H1 (cell line): ENCODE data around the gene MED12L. TPM values are rescaled to one million over a fixed set of nuclear protein-coding genes. Genes with fewer than 3 reads are reported as not detected.

Experiments used
- CTCF ChIA-PET: fragments of 300-600 bp; sonication (Branson Sonifier 250); formaldehyde crosslinking; loops from one replicate; lab custom pipeline; 2021; ENCODE audit not compliant: partially characterized antibody; lab: Charles Lee
- POLR2A ChIA-PET: fragments of 300-600 bp; sonication (Branson Sonifier 250); formaldehyde crosslinking; loops from one replicate; lab custom pipeline; 2021; ENCODE audit warnings: inconsistent platforms; ENCODE audit not compliant: partially characterized antibody; lab: Charles Lee
- DNase-seq, 2 experiments: peaks; one replicate each; pipeline versions ENCODE4 v3.0.0 to v3.0.0-alpha.2; 2010 to 2022; ENCODE audit warnings: low spot score in 2 of 2, low read depth in 1 of 2, mixed read lengths in 1 of 2
- FAIRE-seq: peaks from 2 replicates; lab custom pipeline; 2011; peaks lifted over from hg19 to GRCh38; lab: Jason Lieb, UNC
- H2AFZ ChIP-seq: 2 replicates; pipeline ENCODE4 v1.8.1; 2012; ENCODE audit warnings: low read length, inconsistent platforms
- H2AK5ac ChIP-seq: 2 replicates; pipeline ENCODE4 v1.6.1; 2013; ENCODE audit warnings: low read depth, low read length
- H2BK120ac ChIP-seq: replicated peaks from 2 replicates; pipeline ENCODE3; 2013; ENCODE audit warnings: low read depth, low read length, inconsistent platforms
- H2BK12ac ChIP-seq: 2 replicates; pipeline ENCODE4 v1.6.1; 2013; ENCODE audit warnings: low read depth, low read length
- H2BK15ac ChIP-seq: 2 replicates; pipeline ENCODE4 v1.6.1; 2013; ENCODE audit warnings: low read length
- H2BK20ac ChIP-seq: 2 replicates; pipeline ENCODE4 v1.6.1; 2013; ENCODE audit warnings: low read length
- H2BK5ac ChIP-seq: 2 replicates; pipeline ENCODE4 v1.6.1; 2013; ENCODE audit warnings: low read depth, low read length
- H3K14ac ChIP-seq: 2 replicates; pipeline ENCODE4 v1.6.1; 2013; ENCODE audit warnings: inconsistent platforms; ENCODE audit not compliant: insufficient read length
- H3K18ac ChIP-seq: 2 replicates; pipeline ENCODE4 v1.6.1; 2013; ENCODE audit warnings: low read length; ENCODE audit errors: extremely low read depth
- H3K23ac ChIP-seq: 2 replicates; pipeline ENCODE4 v1.6.1; 2013; ENCODE audit warnings: inconsistent platforms; ENCODE audit not compliant: insufficient read length
- H3K23me2 ChIP-seq: 2 replicates; pipeline ENCODE4 v1.6.1; 2013; ENCODE audit warnings: low read depth, low read length
- H3K27ac ChIP-seq: 2 replicates; pipeline ENCODE4 v1.6.1; 2011; ENCODE audit warnings: low read depth, low read length, inconsistent platforms
- H3K27me3 ChIP-seq, 4 experiments: replicated peaks in 1 of 4; 1 replicate in 1 of 4; 2 replicates in 3 of 4; pipeline versions ENCODE4 v1.6.1 to v1.8.1; 2011 to 2013; ENCODE audit warnings: low read length in 3 of 4, mild to moderate bottlenecking in 3 of 4, inconsistent platforms in 2 of 4, mixed read lengths in 2 of 4, moderate library complexity in 1 of 4; ENCODE audit not compliant: control insufficient read depth in 3 of 4, insufficient read depth in 3 of 4; ENCODE audit errors: extremely low read depth in 1 of 4
- H3K36me3 ChIP-seq, 4 experiments: 2 replicates each; pipeline versions ENCODE4 v1.6.1 to v1.8.1; 2011 to 2013; ENCODE audit warnings: mild to moderate bottlenecking in 4 of 4, low read length in 3 of 4, moderate library complexity in 2 of 4, control low read depth in 1 of 4, inconsistent platforms in 1 of 4; ENCODE audit not compliant: insufficient read depth in 4 of 4, control insufficient read depth in 2 of 4
- H3K4ac ChIP-seq: replicated peaks from 2 replicates; pipeline ENCODE3; 2013; ENCODE audit warnings: low read length, low read depth, mixed read lengths, inconsistent platforms; ENCODE audit not compliant: insufficient read length
- H3K4me1 ChIP-seq, 4 experiments: replicated peaks in 1 of 4; 1 replicate in 1 of 4; 2 replicates in 3 of 4; pipeline versions ENCODE4 v1.6.1 to v1.8.1; 2011 to 2013; ENCODE audit warnings: low read length in 3 of 4, inconsistent platforms in 2 of 4, mixed read lengths in 1 of 4; ENCODE audit not compliant: insufficient read depth in 4 of 4, control insufficient read depth in 3 of 4
- H3K4me2 ChIP-seq, 2 experiments: 2 replicates each; pipeline versions ENCODE4 v1.6.1 to v1.8.1; 2011 to 2013; ENCODE audit warnings: low read depth in 2 of 2, low read length in 2 of 2, control low read depth in 1 of 2, inconsistent platforms in 1 of 2, mild to moderate bottlenecking in 1 of 2; ENCODE audit not compliant: insufficient read depth in 1 of 2
- H3K4me3 ChIP-seq, 4 experiments: fragments of 200-600, 300-600 bp in 1 of 4; sonication (generic), shearing (Covaris generic), sonication (Bioruptor Twin) in 1 of 4; 2 replicates each; pipeline versions ENCODE4 v1.5.1 to v1.8.1; 2011 to 2016; ENCODE audit warnings: low read length in 4 of 4, low read depth in 3 of 4, control low read depth in 2 of 4, inconsistent platforms in 2 of 4, mild to moderate bottlenecking in 2 of 4, mixed read lengths in 1 of 4, moderate library complexity in 1 of 4; ENCODE audit not compliant: insufficient read depth in 2 of 4; ENCODE audit errors: extremely low read depth in 1 of 4
- H3K56ac ChIP-seq: replicated peaks from 2 replicates; pipeline ENCODE3; 2013; ENCODE audit warnings: low read depth, mild to moderate bottlenecking, mixed read lengths, low read length, inconsistent platforms; ENCODE audit not compliant: insufficient read length
- H3K79me1 ChIP-seq: 2 replicates; pipeline ENCODE4 v1.6.1; 2013; ENCODE audit warnings: low read depth, low read length, control low read depth
- H3K79me2 ChIP-seq, 2 experiments: 2 replicates each; pipeline versions ENCODE4 v1.6.1 to v1.8.1; 2012 to 2013; ENCODE audit warnings: low read length in 2 of 2, mild to moderate bottlenecking in 2 of 2, inconsistent platforms in 1 of 2; ENCODE audit not compliant: insufficient read depth in 2 of 2, control insufficient read depth in 1 of 2
- H3K9ac ChIP-seq, 4 experiments: replicated peaks in 1 of 4; 1 replicate in 1 of 4; 2 replicates in 3 of 4; pipeline versions ENCODE4 v1.6.1 to v1.8.1; 2011 to 2013; ENCODE audit warnings: low read depth in 3 of 4, low read length in 3 of 4, control low read depth in 2 of 4, mild to moderate bottlenecking in 2 of 4, moderate library complexity in 2 of 4, inconsistent platforms in 1 of 4; ENCODE audit errors: extremely low read depth in 1 of 4
- H3K9me3 ChIP-seq, 2 experiments: 2 replicates each; pipeline versions ENCODE4 v1.6.1 to v1.8.1; 2012 to 2013; ENCODE audit warnings: mild to moderate bottlenecking in 2 of 2, moderate library complexity in 2 of 2, control low read depth in 1 of 2, inconsistent platforms in 1 of 2, low read depth in 1 of 2, low read length in 1 of 2, mixed read lengths in 1 of 2; ENCODE audit not compliant: insufficient read depth in 2 of 2
- H4K20me1 ChIP-seq, 2 experiments: replicated peaks in 1 of 2; 2 replicates each; pipeline versions ENCODE3 to v1.8.1; 2011 to 2013; ENCODE audit warnings: inconsistent platforms in 2 of 2, low read length in 2 of 2, mild to moderate bottlenecking in 1 of 2; ENCODE audit not compliant: insufficient read depth in 2 of 2, control insufficient read depth in 1 of 2
- H4K5ac ChIP-seq: 2 replicates; pipeline ENCODE4 v1.6.1; 2013; ENCODE audit warnings: low read length, low read depth, mixed read lengths, inconsistent platforms; ENCODE audit not compliant: insufficient read length
- H4K8ac ChIP-seq: 2 replicates; pipeline ENCODE4 v1.8.0; 2013; ENCODE audit warnings: mild to moderate bottlenecking, moderate library complexity, low read length, inconsistent platforms; ENCODE audit not compliant: insufficient read depth; ENCODE audit errors: extremely low read depth
- H4K91ac ChIP-seq: replicated peaks from 2 replicates; pipeline ENCODE3; 2013; ENCODE audit warnings: low read length, mixed read lengths, inconsistent platforms; ENCODE audit not compliant: insufficient read length
- CBX8 ChIP-seq: fragments of 300-800, 300-1000 bp; sonication (generic); IDR thresholded peaks from 2 replicates; pipeline ENCODE4 v1.7.1; 2016; ENCODE audit warnings: low read depth, low read length, borderline replicate concordance
- CEBPB ChIP-seq: IDR thresholded peaks from 2 replicates; pipeline ENCODE4 v1.6.1; 2012; ENCODE audit warnings: low read depth, low read length
- CTBP2 ChIP-seq: IDR thresholded peaks from 2 replicates; pipeline ENCODE4 v1.7.0; 2011; ENCODE audit warnings: borderline replicate concordance, mild to moderate bottlenecking, moderate library complexity, mixed read lengths, low read length; ENCODE audit not compliant: insufficient read depth, insufficient read length
- JUN ChIP-seq: IDR thresholded peaks from 2 replicates; pipeline ENCODE4 v1.6.1; 2011; ENCODE audit warnings: low read depth, mild to moderate bottlenecking, improper control_type of control experiment, low read length
- KDM1A ChIP-seq: fragments of 200-600, 300-600 bp; sonication (generic); IDR thresholded peaks from 2 replicates; pipeline ENCODE4 v1.7.1; 2016; ENCODE audit warnings: mild to moderate bottlenecking, low read length, borderline replicate concordance
- NRF1 ChIP-seq: IDR thresholded peaks from 2 replicates; pipeline ENCODE4 v1.6.1; 2011; ENCODE audit warnings: mild to moderate bottlenecking, low read depth, low read length, improper control_type of control experiment
- RAD21 ChIP-seq, 2 experiments: IDR thresholded peaks in 1 of 2; conservative IDR thresholded peaks in 1 of 2; 2 replicates each; pipeline ENCODE4 v1.6.1; 2011; ENCODE audit warnings: low read depth in 2 of 2, low read length in 2 of 2, improper control_type of control experiment in 1 of 2, inconsistent platforms in 1 of 2, mild to moderate bottlenecking in 1 of 2, moderate library complexity in 1 of 2
- SP2 ChIP-seq: IDR thresholded peaks from 2 replicates; pipeline ENCODE4 v1.6.1; 2012; ENCODE audit warnings: mild to moderate bottlenecking, low read length, inconsistent platforms
- TAF7 ChIP-seq: optimal IDR thresholded peaks from 2 replicates; pipeline ENCODE3; 2011; ENCODE audit warnings: low read depth, mild to moderate bottlenecking, inconsistent platforms, low read length, moderate library complexity, borderline replicate concordance
- TEAD4 ChIP-seq: IDR thresholded peaks from 2 replicates; pipeline ENCODE4 v1.6.1; 2012; ENCODE audit warnings: low read depth, low read length, inconsistent platforms, mixed read lengths
- WGBS, 2 experiments: shearing (Covaris generic) in 1 of 2; methylation state at CpG; one replicate each; pipeline versions ENCODE4 v1.1.6 to v1.1.7; 2013 to 2015; ENCODE audit warnings: low lambda C conversion rate in 2 of 2, mixed read lengths in 2 of 2, inconsistent platforms in 1 of 2, low coverage in 1 of 2, missing lambda C conversion rate in 1 of 2; ENCODE audit not compliant: insufficient replicate concordance in 2 of 2, insufficient coverage in 1 of 2, insufficient read length in 1 of 2; ENCODE audit errors: extremely low coverage in 1 of 2, missing lambda C conversion rate in 1 of 2; 5-methylcytosine and 5-hydroxymethylcytosine counted together
- polyA plus RNA-seq, 7 experiments: library from polyadenylated mRNA; depleted of rRNA in 3 of 7; stranded (reverse) in 5 of 7; unstranded in 2 of 7; fragments of >200 nt in 5 of 7; fragments of 200-250 nt in 2 of 7; gene quantifications; 1 replicate in 5 of 7; 2 replicates in 1 of 7; 4 replicates in 1 of 7; pipeline versions ENCODE4 v1.2.1 to v1.2.3, GENCODE V29; 2011 to 2013; ENCODE audit warnings: missing spikeins in 2 of 7, mixed read lengths in 2 of 7
- total RNA-seq: library from RNA; stranded (reverse); fragmentation: NEBNext Ultra II Directional; extraction: Animal tissue kit (Norgen Biotek cat#: 25700); gene quantifications from 2 replicates; pipeline ENCODE4 v1.2.1, GENCODE V29; 2021
- TF ChIP-seq, protein P1 (sequence below): IDR thresholded peaks from 2 replicates; pipeline ENCODE4 v1.6.1; 2012; ENCODE audit warnings: inconsistent platforms

Gene MED12L
- total and polyA plus RNA-seq, 2 of the 8 experiments (the other 6 are each of a cell fraction or from before 2014, with no cell fraction given): 3.6 to 26.2 TPM

DNA sequence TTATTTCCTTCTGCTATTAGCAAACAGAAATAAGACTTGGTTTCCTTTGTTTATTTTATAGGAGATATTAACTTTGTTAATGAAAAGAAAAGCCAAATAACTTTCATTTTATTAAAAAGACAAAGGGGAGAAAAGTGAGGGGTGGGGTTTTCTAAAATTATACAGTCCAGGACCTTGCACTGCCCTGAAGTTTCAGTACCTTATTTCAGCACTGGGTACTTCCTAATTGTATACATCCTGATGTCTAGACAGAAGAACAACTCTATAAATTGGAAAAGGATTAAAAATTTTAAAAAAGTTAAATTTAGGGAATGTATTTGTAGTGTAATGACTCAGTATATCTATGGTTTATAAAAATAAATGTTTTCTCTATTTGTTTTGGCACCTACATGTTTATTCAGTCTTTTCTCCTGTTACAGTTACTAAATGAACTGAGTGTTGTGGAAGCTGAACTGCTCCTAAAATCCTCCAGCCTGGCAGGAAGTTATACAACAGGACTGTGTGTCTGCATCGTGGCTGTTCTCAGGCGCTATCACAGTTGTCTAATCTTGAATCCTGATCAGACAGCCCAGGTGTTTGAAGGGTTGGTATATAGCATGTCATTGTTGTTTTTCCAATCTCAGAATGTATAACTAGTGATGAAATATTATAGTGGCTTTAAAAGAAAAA is 271.5 kb downstream of the MED12L start:
- no peaks in the 10 kb centered on the region for H4K20me1 ChIP-seq
- peaks cover 0 to 14% (median 4%) of the 10 kb centered on the region in 4 experiments; a peak in 4 of 8 replicates for H3K36me3 ChIP-seq
- H2BK20ac ChIP-seq: no peak overlapping the region
- no peak overlapping the region for H4K5ac ChIP-seq
- H3K4me3 ChIP-seq: no peak overlapping the region
- ChIA-PET CTCF (interaction anchor here (1.2 kb wide), 1 partner anchor 21 kb away, joined by 3 read pairs; no protein-coding TSS in a partner anchor), POLR2A (no interaction called here)
- no peak overlapping the region for H4K8ac ChIP-seq
- H3K23ac ChIP-seq: no peak overlapping the region
- FAIRE-seq (no peak), DNase-seq (no peak)
- no peak overlapping the region for H3K4ac ChIP-seq
- H2AK5ac ChIP-seq: no peak overlapping the region
- no peak overlapping the region for H3K27ac ChIP-seq
- H4K91ac ChIP-seq: no peak overlapping the region
- H3K23me2 ChIP-seq: no peaks in the 10 kb centered on the region
- H3K9ac ChIP-seq: no peak overlapping the region
- H3K4me1 ChIP-seq: peaks cover 0 to 3% (median 0%) of the 10 kb centered on the region in 4 experiments; a peak in 1 of 7 replicates
- H2BK12ac ChIP-seq: no peak overlapping the region
- WGBS, 2 experiments: 92% methylated on average over 2 of the region's 2 CpGs; no CpG with 5 or more reads in 1 of the 2 experiments
- no peak overlapping the region for H2BK120ac ChIP-seq
- H3K79me1 ChIP-seq: no peaks in the 10 kb centered on the region
- no peak overlapping the region for H3K56ac ChIP-seq
- no peak overlapping the region for H3K14ac ChIP-seq
- H3K27me3 ChIP-seq: no peaks in the 10 kb centered on the region
- H3K18ac ChIP-seq: no peak overlapping the region
- no peak overlapping the region for H2AFZ ChIP-seq
- H3K9me3 ChIP-seq: no peaks in the 10 kb centered on the region
- H3K79me2 ChIP-seq: no peaks in the 10 kb centered on the region
- H2BK15ac ChIP-seq: no peak overlapping the region
- no peak overlapping the region for H3K4me2 ChIP-seq
- no peak overlapping the region for H2BK5ac ChIP-seq
- TF ChIP-seq RAD21 (IDR thresholded peaks at IDR 0.05 in 1 of 2, conservative IDR thresholded peaks at IDR 0.05 in 1 of 2; ENCODE audit: low read depth in 2 of 2, low read length in 2 of 2) (no peak), TAF7 (no peak), TEAD4 (no peak), CEBPB (no peak), KDM1A (no peak), NRF1 (no peak), SP2 (no peak), JUN (no peak), CTBP2 (no peak), CBX8 (no peak)
- TF ChIP-seq, protein P1, sequence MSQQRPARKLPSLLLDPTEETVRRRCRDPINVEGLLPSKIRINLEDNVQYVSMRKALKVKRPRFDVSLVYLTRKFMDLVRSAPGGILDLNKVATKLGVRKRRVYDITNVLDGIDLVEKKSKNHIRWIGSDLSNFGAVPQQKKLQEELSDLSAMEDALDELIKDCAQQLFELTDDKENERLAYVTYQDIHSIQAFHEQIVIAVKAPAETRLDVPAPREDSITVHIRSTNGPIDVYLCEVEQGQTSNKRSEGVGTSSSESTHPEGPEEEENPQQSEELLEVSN: no peak
